HepG2 (cell line): Measurements from ENCODE around the gene CEP55. TPM values are rescaled to one million over a fixed set of nuclear protein-coding genes. Genes with fewer than 3 reads are reported as not detected.

ENCODE experiments used
- ATAC-seq: fragments of 200-7000 bp; cut with Tn5 transposase; 3 replicates; pipeline ENCODE4 v1.9.1; 2020; ENCODE audit warnings: mild to moderate bottlenecking, moderate library complexity
- BruUV-seq: library from RNA; stranded (reverse); fragments of 400-500 nt; replicated peaks from 2 replicates; lab custom pipeline; 2021; lab: Mats Ljungman, UMichigan
- CTCF ChIA-PET: fragments of 300-600 bp; formaldehyde crosslinking; extraction: SDS; loops from one replicate; lab custom pipeline; 2021; ENCODE audit warnings: low total read pairs, inconsistent platforms, low intra/inter-chr PET ratio; lab: Yijun Ruan, JAX
- POLR2A ChIA-PET: fragments of 350-600 bp; sonication (Branson Sonifier 250); formaldehyde crosslinking; loops from one replicate; lab custom pipeline; 2020; ENCODE audit warnings: antibody characterized with exemption, inconsistent platforms; lab: Yijun Ruan, JAX
- DNase-seq: peaks from one replicate; pipeline ENCODE4 v3.0.0-alpha.2; 2015; ENCODE audit warnings: low spot score
- FAIRE-seq: peaks from 3 replicates; lab custom pipeline; 2011; peaks lifted over from hg19 to GRCh38; lab: Jason Lieb, UNC
- H2AFZ ChIP-seq: one replicate; pipeline ENCODE4 v1.6.1; 2011; ENCODE audit warnings: low read length, inconsistent platforms
- H3K27ac ChIP-seq: fragments of 300-600 bp; 3 replicates; pipeline ENCODE4 v1.8.0; 2011; ENCODE audit warnings: mixed run types, mild to moderate bottlenecking, mixed read lengths, low read length, inconsistent platforms; ENCODE audit not compliant: insufficient read depth; ENCODE audit errors: extremely low read length
- H3K27me3 ChIP-seq, 2 experiments: fragments of 200-600 bp in 1 of 2; 2 replicates in 1 of 2; 3 replicates in 1 of 2; pipeline versions ENCODE4 v1.6.0 to v1.8.0; 2011; ENCODE audit warnings: low read length in 2 of 2, mild to moderate bottlenecking in 2 of 2, moderate library complexity in 2 of 2, inconsistent platforms in 1 of 2; ENCODE audit not compliant: insufficient read depth in 2 of 2, control insufficient read depth in 1 of 2
- H3K36me3 ChIP-seq, 2 experiments: fragments of 200-600 bp in 1 of 2; replicated peaks in 1 of 2; 2 replicates in 1 of 2; 3 replicates in 1 of 2; pipeline versions ENCODE4 v1.5.1 to v1.8.0; 2011; ENCODE audit warnings: low read length in 2 of 2, inconsistent platforms in 1 of 2; ENCODE audit not compliant: insufficient read depth in 2 of 2, control insufficient read depth in 1 of 2
- H3K4me1 ChIP-seq: 2 replicates; pipeline ENCODE4 v1.5.1; 2012; ENCODE audit warnings: low read length, inconsistent platforms; ENCODE audit not compliant: insufficient read depth
- H3K4me2 ChIP-seq: 2 replicates; pipeline ENCODE4 v1.6.0; 2011; ENCODE audit warnings: low read depth, low read length, inconsistent platforms
- H3K4me3 ChIP-seq, 3 experiments: fragments of 200-600 bp in 1 of 3; sonication (generic), shearing (Covaris generic) in 1 of 3; replicated peaks in 1 of 3; 2 replicates each; pipeline ENCODE4 v1.5.1; 2011 to 2016; ENCODE audit warnings: low read length in 3 of 3, inconsistent platforms in 2 of 3, low read depth in 2 of 3, mild to moderate bottlenecking in 2 of 3, control low read depth in 1 of 3, mixed read lengths in 1 of 3; ENCODE audit not compliant: insufficient read depth in 1 of 3
- H3K79me2 ChIP-seq: one replicate; pipeline ENCODE4 v1.6.1; 2011; ENCODE audit warnings: low read length, inconsistent platforms; ENCODE audit not compliant: insufficient read depth
- H3K9ac ChIP-seq: 2 replicates; pipeline ENCODE4 v1.6.0; 2011; ENCODE audit warnings: mild to moderate bottlenecking, low read depth, low read length, inconsistent platforms; ENCODE audit not compliant: insufficient read depth
- H3K9me3 ChIP-seq: 2 replicates; pipeline ENCODE4 v1.5.1; 2012; ENCODE audit warnings: mild to moderate bottlenecking, low read length
- H4K20me1 ChIP-seq: 2 replicates; pipeline ENCODE4 v1.6.0; 2011; ENCODE audit warnings: inconsistent platforms, mild to moderate bottlenecking, low read length, moderate library complexity; ENCODE audit not compliant: insufficient read depth
- BHLHE40 ChIP-seq: IDR thresholded peaks from 2 replicates; pipeline ENCODE4 v1.6.1; 2011; ENCODE audit warnings: low read length, improper control_type of control experiment
- DNMT3B ChIP-seq: conservative IDR thresholded peaks from 2 replicates; pipeline ENCODE4 v1.6.1; 2016; ENCODE audit warnings: missing biosample characterization, control low read depth
- DR1 ChIP-seq: sonication (generic); formaldehyde crosslinking; IDR thresholded peaks from 2 replicates; pipeline ENCODE4 v1.8.0; 2021; ENCODE audit warnings: mild to moderate bottlenecking, missing genetic modification reagents, inconsistent platforms
- FIP1L1 ChIP-seq: fragments of 200-400 bp; formaldehyde crosslinking; IDR thresholded peaks from 2 replicates; pipeline ENCODE4 v1.6.1; 2018; ENCODE audit warnings: low read depth, mild to moderate bottlenecking, low read length, moderate library complexity, borderline replicate concordance; ENCODE audit not compliant: insufficient read depth
- HINFP ChIP-seq: sonication (generic); formaldehyde crosslinking; IDR thresholded peaks from 2 replicates; pipeline ENCODE4 v1.4.0; 2020; ENCODE audit warnings: low read depth, mild to moderate bottlenecking, missing genetic modification reagents
- IRF1 ChIP-seq: sonication (generic); formaldehyde crosslinking; IDR thresholded peaks from 2 replicates; pipeline ENCODE4 v1.4.0; 2020; ENCODE audit warnings: low read depth, mild to moderate bottlenecking, missing genetic modification reagents
- JUN ChIP-seq: sonication (generic); formaldehyde crosslinking; IDR thresholded peaks from 2 replicates; pipeline ENCODE4 v1.4.0; 2020; ENCODE audit warnings: mild to moderate bottlenecking, missing genetic modification reagents
- MBD4 ChIP-seq: IDR thresholded peaks from 2 replicates; pipeline ENCODE4 v1.6.1; 2012; ENCODE audit warnings: low read length, inconsistent platforms, borderline replicate concordance
- RFX1 ChIP-seq: fragments of 450-650 bp; IDR thresholded peaks from 2 replicates; pipeline ENCODE4 v1.6.1; 2017
- ZFP91 ChIP-seq: sonication (generic); formaldehyde crosslinking; IDR thresholded peaks from 2 replicates; pipeline ENCODE4 v1.9.0; 2022; ENCODE audit warnings: missing genetic modification reagents, mild to moderate bottlenecking, borderline replicate concordance
- ZNF644 ChIP-seq: IDR thresholded peaks from 2 replicates; pipeline ENCODE4 v1.6.1; 2016; ENCODE audit warnings: low read depth
- ZNF646 ChIP-seq: sonication (generic); formaldehyde crosslinking; IDR thresholded peaks from 2 replicates; pipeline ENCODE4 v1.9.0; 2021; ENCODE audit warnings: mild to moderate bottlenecking, missing genetic modification reagents
- WGBS: methylation state at CpG from one replicate; pipeline ENCODE4 v1.1.6; 2017; ENCODE audit warnings: low lambda C conversion rate; 5-methylcytosine and 5-hydroxymethylcytosine counted together
- in situ Hi-C: cut with HindIII; loops from 2 replicates; pipeline ENCODE4 v1.10.0; 2017; ENCODE audit warnings: low pct_unique_long_range_greater_than_20kb; ENCODE audit not compliant: extremely low pct_ligation_motif_present
- intact Hi-C: fragments of 100-400 bp; cut with micrococcal nuclease; formaldehyde crosslinking; loops from one replicate; pipeline ENCODE4 v1.10.0; 2022; ENCODE audit not compliant: unreplicated experiment
- polyA plus RNA-seq, 8 experiments: library from polyadenylated mRNA; depleted of rRNA in 3 of 8; stranded (reverse) in 7 of 8; unstranded in 1 of 8; fragments of >200 nt; fragmentation: Illumina TruSeq in 4 of 8; extraction: Trizol in 4 of 8; gene quantifications; 2 replicates each; pipeline versions ENCODE4 v1.2.1 to v1.2.3, GENCODE V29; 2011 to 2016; ENCODE audit warnings: low read depth in 4 of 8, missing spikeins in 1 of 8, mixed read lengths in 1 of 8; ENCODE audit not compliant: insufficient read depth in 1 of 8
- total RNA-seq, 5 experiments: library from RNA; depleted of rRNA; stranded (reverse); fragments of >200 nt; fragmentation: Illumina TruSeq; extraction: Trizol; gene quantifications; 2 replicates each; pipeline ENCODE4 v1.2.3, GENCODE V29; 2016; ENCODE audit warnings: low read depth in 1 of 5

Gene CEP55
- total and polyA plus RNA-seq, 2 of the 13 experiments (the other 11 are each of a cell fraction or from before 2014, with no cell fraction given): 6.5 to 17.1 TPM

GRCh38 chr10:93573924-93574323 lies 77.5 kb downstream of the CEP55 start:
- H3K27ac ChIP-seq: no peak overlapping the region
- in situ Hi-C loops: no loop called here
- no peak overlapping the region for H3K9ac ChIP-seq
- no peak overlapping the region for H2AFZ ChIP-seq
- ChIA-PET POLR2A (no interaction called here), CTCF (no interaction called here)
- FAIRE-seq (no peak), ATAC-seq (no peak), DNase-seq (no peak)
- no peak overlapping the region for H3K4me3 ChIP-seq
- H3K79me2 ChIP-seq: no peaks in the 10 kb centered on the region
- H3K27me3 ChIP-seq: peaks cover 0 to 16% of the 10 kb centered on the region in 2 experiments; a peak in 4 of 5 replicates
- H3K4me2 ChIP-seq: no peak overlapping the region
- no peaks in the 10 kb centered on the region for H4K20me1 ChIP-seq
- intact Hi-C loops: no loop called here
- TF ChIP-seq ZFP91 (CRISPR knock-in tag): no peak
- no peak for TF ChIP-seq ZNF644
- TF ChIP-seq RFX1: no peak
- no peak for TF ChIP-seq JUN (CRISPR knock-in tag)
- no peak for TF ChIP-seq ZNF646 (CRISPR knock-in tag)
- no peak for TF ChIP-seq DNMT3B
- no peak for TF ChIP-seq HINFP (CRISPR knock-in tag)
- TF ChIP-seq BHLHE40: no peak
- TF ChIP-seq FIP1L1: no peak
- no peak for TF ChIP-seq DR1 (CRISPR knock-in tag)
- no peak for TF ChIP-seq MBD4
- no peak for TF ChIP-seq IRF1 (CRISPR knock-in tag)
- H3K4me1 ChIP-seq: peaks cover 13% of the 10 kb centered on the region
- BruUV-seq: no TSS peak
- 53% methylated on average over 3 of the region's 3 CpGs for WGBS
- no peaks in the 10 kb centered on the region for H3K9me3 ChIP-seq
- no peaks in the 10 kb centered on the region for H3K36me3 ChIP-seq
